Measurements from ENCODE around the gene PARM1.

PARM1 gene

GRCh38 chr4:75081561-75081960, 148.6 kb downstream of the PARM1 start:
- H3K36me3 ChIP-seq (ENCODE audit: insufficient read depth): no peaks in the 10 kb centered on the region
- TF ChIP-seq CTCF (conservative IDR thresholded peaks at IDR 0.05; ENCODE audit: low read depth, low read length): no peak
- H3K9ac ChIP-seq: no peak overlapping the region
- H4K20me1 ChIP-seq (ENCODE audit: insufficient read depth): no peaks in the 10 kb centered on the region
- no peaks in the 10 kb centered on the region for H3K4me1 ChIP-seq (ENCODE audit: low read depth, poor library complexity, severe bottlenecking)
- no peak overlapping the region for H2AFZ ChIP-seq (ENCODE audit: low read depth)
- H3K27me3 ChIP-seq (ENCODE audit: insufficient read depth, low read depth): no peaks in the 10 kb centered on the region
- no peaks in the 10 kb centered on the region for H3K79me2 ChIP-seq (ENCODE audit: insufficient read depth, low read depth)
- H3K4me2 ChIP-seq: no peak overlapping the region
- H3K4me3 ChIP-seq (IDR thresholded peaks at IDR 0.05; ENCODE audit: insufficient read depth, low read depth, low read length): no peak overlapping the region
- no peak overlapping the region for H3K27ac ChIP-seq

GRCh38 chr4:75087416-75087815, 154.5 kb downstream of the PARM1 start:
- no peaks in the 10 kb centered on the region for H3K27me3 ChIP-seq (ENCODE audit: insufficient read depth, low read depth)
- no peak overlapping the region for H3K4me3 ChIP-seq (IDR thresholded peaks at IDR 0.05; ENCODE audit: insufficient read depth, low read depth, low read length)
- peaks cover 9% of the 10 kb centered on the region for H3K4me1 ChIP-seq (ENCODE audit: low read depth, poor library complexity, severe bottlenecking)
- H3K79me2 ChIP-seq (ENCODE audit: insufficient read depth, low read depth): no peaks in the 10 kb centered on the region
- no peak overlapping the region for H3K27ac ChIP-seq
- no peak overlapping the region for H3K9ac ChIP-seq
- no peaks in the 10 kb centered on the region for H4K20me1 ChIP-seq (ENCODE audit: insufficient read depth)
- H3K4me2 ChIP-seq: no peak overlapping the region
- no peak for TF ChIP-seq CTCF (conservative IDR thresholded peaks at IDR 0.05; ENCODE audit: low read depth, low read length)
- no peaks in the 10 kb centered on the region for H3K36me3 ChIP-seq (ENCODE audit: insufficient read depth)
- no peak overlapping the region for H2AFZ ChIP-seq (ENCODE audit: low read depth)

GRCh38 chr4:75087865-75088264, 154.9 kb downstream of the PARM1 start:
- Histone ChIP-seq H3K79me2 (ENCODE audit: insufficient read depth, low read depth) (no peaks in the 10 kb centered on the region), H3K4me2 (no peak overlapping the region), H2AFZ (ENCODE audit: low read depth) (no peak overlapping the region), H3K4me1 (ENCODE audit: low read depth, poor library complexity, severe bottlenecking) (peaks cover 9% of the 10 kb centered on the region), H3K9ac (no peak overlapping the region), H4K20me1 (ENCODE audit: insufficient read depth) (no peaks in the 10 kb centered on the region), H3K27me3 (ENCODE audit: insufficient read depth, low read depth) (no peaks in the 10 kb centered on the region), H3K27ac (no peak overlapping the region), H3K4me3 (IDR thresholded peaks at IDR 0.05; ENCODE audit: insufficient read depth, low read depth, low read length) (no peak overlapping the region), H3K36me3 (ENCODE audit: insufficient read depth) (no peaks in the 10 kb centered on the region)
- TF ChIP-seq CTCF (conservative IDR thresholded peaks at IDR 0.05; ENCODE audit: low read depth, low read length): no peak

GRCh38 chr4:75089206-75089605, 156.3 kb downstream of the PARM1 start:
- no peak for TF ChIP-seq CTCF (conservative IDR thresholded peaks at IDR 0.05; ENCODE audit: low read depth, low read length)
- Histone ChIP-seq H3K9ac (no peak overlapping the region), H3K4me3 (IDR thresholded peaks at IDR 0.05; ENCODE audit: insufficient read depth, low read depth, low read length) (no peak overlapping the region)

More at GRCh38 chr4:75089206-75089605, 156.3 kb downstream of the PARM1 start:
- H3K27me3 ChIP-seq (ENCODE audit: insufficient read depth, low read depth): no peaks in the 10 kb centered on the region
- peaks cover 9% of the 10 kb centered on the region for H3K4me1 ChIP-seq (ENCODE audit: low read depth, poor library complexity, severe bottlenecking)
- H3K36me3 ChIP-seq (ENCODE audit: insufficient read depth): no peaks in the 10 kb centered on the region
- no peaks in the 10 kb centered on the region for H4K20me1 ChIP-seq (ENCODE audit: insufficient read depth)
- no peak overlapping the region for H2AFZ ChIP-seq (ENCODE audit: low read depth)
- H3K27ac ChIP-seq: no peak overlapping the region
- no peaks in the 10 kb centered on the region for H3K79me2 ChIP-seq (ENCODE audit: insufficient read depth, low read depth)
- no peak overlapping the region for H3K4me2 ChIP-seq

Measured in KMS-11 (cell line).